GM19397 (cell line): ENCODE measurements around the gene STARD13.

ENCODE experiments used
- ATAC-seq: cut with Tn5 transposase; IDR thresholded peaks from one replicate; pipeline ENCODE4 v1.9.1; 2021; ENCODE audit warnings: mild to moderate bottlenecking, moderate library complexity; ENCODE audit not compliant: unreplicated experiment

Gene STARD13

DNA sequence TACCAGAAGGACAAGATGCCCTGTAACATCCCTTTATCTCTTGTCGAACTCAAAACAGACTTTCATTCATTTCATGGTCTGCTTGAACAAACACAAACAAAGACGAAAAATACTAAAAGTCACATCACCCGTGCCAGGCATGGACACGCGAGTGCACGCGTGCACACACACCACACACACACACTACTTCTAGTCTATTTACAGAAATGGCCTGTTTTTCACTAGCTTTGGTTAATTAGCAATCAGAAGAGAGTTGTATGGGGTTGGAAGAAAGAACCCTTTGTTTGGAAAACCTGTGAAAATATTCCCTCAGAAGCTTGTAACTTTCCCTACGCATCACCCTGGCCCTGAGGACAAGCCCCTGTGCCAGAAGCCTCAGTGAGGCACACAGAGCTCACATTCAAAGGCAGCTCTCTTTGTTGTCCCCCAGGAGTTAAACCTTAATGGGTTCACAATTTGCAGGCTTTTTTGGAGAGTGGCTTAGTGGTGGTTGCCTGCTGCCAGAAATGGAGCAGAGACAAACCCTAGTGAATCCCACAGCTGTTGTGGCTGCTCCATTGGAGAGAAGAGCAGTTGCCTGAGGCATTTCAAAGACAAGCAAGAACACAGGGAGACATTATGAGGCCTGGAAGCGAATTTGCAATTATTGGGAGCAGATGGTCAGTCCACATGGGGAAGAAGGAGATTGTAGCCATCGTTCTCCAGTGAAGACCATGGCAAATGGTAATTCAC is 55.9 kb downstream of the STARD13 start:
- ATAC-seq, result no peak

DNA sequence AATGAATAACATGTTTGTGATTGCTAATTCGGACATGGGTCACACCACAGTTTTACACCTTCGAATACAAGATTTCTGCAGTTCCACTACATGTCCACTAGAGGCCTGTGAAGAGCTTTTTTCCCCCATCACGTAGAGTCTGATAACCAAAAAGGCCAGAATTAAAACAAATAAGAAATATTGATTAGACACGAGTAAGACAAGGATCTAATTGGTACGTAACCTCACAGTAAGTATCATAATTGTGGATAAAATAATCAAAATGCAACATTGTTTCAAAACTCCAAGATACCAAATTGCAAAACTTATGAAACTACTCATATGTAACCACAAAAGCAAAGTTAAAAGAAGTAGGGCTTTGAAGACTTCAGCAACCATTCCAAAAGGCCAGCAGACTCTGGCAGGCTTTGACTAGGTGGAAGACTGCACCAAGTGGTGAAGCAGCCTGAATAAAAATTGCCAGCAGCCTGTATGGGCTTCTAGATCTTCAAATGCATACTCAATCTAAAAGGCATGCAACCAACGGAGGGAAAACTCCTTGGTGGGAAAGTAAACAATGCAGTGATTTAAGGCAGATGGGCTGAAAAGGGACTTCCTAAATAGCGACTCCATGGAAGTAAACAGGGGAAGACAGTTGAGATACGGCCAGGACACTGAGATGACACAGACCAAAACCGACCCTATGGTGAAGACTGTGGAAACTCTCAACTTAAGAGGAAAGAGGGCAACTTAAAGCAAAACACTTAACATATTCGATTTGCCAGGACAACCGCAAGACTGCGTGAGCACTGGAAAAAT is 56.7 kb downstream of the STARD13 start:
- peak; percentile 78 for ATAC-seq

DNA sequence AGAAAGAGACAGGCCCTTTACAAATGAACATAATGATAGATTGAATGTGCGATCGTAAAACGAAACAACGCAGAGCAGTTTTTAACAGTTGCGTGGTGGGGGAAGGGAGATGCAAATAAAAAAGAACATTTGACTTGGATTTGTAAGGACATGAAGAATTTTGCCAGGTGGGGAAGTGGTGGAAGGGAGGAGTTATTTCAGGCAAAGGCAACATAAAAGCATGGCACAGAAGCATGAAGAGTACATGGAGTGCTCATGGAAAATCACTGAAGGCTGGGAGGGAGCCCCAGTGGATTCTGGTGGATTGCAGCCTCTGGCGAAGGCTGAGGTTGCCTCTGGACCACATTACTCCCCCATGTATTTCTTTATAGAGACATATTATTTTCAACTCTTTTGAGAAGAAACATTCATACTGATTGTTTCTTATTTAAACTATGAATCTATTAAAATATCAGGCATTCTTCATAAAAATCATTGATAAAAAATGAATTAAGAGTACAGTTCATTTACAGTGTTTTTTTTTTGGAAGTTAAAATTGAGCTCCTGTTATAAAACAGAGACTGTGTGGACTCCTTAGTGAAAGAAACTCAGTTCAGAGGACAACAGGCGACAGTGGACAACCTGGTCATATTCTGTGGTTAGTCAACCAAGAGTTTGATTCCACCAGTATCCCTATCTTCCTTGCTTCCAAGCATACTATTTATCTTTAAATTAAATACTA is 57.5 kb downstream of the STARD13 start:
- peak; percentile 32 for ATAC-seq

DNA sequence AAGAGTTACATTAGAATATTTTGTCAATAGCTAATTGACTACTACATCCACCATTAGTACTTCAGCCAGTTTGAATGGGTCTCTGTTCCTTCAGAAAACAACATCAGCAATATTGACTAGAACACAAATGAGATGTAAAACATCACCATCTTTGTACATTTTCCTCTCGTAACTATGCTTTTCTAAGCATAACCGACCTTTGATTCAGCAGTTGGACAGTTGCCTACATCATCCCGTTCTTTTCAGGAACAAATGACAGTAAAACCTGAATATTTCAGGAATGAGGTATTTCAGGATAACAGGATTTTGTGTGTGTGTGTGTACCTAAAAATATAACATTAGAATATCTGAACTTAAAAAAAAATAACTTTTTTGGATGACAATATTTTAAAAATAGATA is 60.9 kb downstream of the STARD13 start:
- no peak for ATAC-seq

DNA sequence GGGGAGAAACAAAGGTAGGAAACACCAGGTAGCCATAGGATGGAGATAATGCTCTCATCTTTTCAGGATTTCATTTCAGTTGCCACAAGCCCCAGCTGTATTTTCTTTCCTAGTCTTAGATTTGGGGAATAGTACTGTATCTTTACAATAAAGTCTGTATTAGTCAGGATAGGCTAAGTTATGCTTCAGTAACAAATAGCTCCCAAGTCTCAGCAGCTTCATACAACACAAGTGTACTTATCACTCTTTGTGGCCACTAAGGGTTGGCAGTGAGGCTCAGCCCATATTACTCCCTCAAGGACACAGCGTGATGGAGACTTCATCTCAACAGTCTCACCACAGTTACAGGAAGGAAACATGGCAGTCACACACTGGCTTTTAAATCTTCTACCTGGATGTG is 61.4 kb downstream of the STARD13 start:
- no peak for ATAC-seq

- ATAC-seq, result no peak
Measured at GRCh38 chr13:33219926-33220325, 65.6 kb downstream of the STARD13 start.

DNA sequence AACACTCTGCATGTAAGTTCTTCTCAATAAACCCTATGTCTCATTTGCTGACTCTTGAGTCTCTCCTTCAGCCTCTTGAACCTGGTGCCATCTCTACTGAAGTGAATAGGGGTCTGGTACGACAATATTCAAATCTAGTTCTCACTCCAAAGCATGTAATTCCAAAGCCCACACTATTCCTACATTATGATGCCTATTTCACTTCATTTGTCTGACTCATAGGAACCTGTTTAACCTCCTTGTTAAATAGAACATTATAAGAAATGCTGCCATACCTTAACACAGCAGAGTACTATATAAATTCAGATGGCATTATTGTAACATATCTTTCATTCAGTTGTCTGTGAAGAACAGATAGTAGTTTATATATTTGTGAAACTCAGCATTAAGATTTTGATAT is 67.1 kb downstream of the STARD13 start:
- ATAC-seq, result no peak

- no peak for ATAC-seq
Measured at GRCh38 chr13:33218020-33218419, 67.5 kb downstream of the STARD13 start.

- no peak for ATAC-seq
Measured at GRCh38 chr13:33217256-33217655, 68.3 kb downstream of the STARD13 start.

DNA sequence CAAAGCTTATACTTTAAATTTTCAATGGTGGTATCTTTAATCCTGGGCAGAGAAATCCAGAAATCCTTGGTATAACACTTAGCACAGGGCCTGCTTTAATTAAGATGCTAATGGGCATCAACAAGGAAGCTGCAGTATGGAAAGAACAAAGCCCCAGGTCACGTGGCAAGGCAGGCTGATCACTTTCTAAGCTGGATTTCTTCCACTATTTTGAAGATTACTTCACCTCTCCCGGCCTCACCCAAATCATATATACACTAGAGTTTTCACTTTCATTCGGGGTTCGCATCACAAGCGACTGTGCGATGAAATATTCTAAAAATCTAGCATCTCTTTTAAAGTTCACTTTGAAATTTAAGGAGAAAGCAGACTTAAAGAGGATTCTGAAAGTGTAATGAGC is 71.8 kb downstream of the STARD13 start:
- no peak for ATAC-seq

- ATAC-seq, result no peak
Measured at GRCh38 chr13:33213024-33213768, 72.4 kb downstream of the STARD13 start.

GRCh38 chr13:33212396-33212795 is 73.2 kb downstream of the STARD13 start:
- no peak for ATAC-seq

DNA sequence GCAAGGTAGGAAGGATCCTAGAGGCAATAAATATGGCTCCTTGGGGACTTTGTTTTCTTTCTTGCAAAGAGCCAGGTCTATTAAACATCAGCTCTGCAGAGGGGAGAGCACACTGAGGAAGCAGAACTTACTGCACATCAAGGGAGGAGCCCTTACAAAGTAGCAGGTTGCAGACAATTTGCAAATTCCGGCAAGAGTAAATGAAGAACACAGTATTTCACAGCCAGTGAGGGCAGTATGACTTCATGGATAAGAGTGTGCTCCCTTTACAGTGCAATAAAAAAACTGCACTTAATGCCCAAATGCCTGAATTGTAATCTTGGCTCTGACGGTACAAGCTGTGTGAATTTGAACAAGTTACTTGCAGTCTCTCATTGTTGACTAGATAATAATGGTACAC is 75.5 kb downstream of the STARD13 start:
- ATAC-seq, result no peak

DNA sequence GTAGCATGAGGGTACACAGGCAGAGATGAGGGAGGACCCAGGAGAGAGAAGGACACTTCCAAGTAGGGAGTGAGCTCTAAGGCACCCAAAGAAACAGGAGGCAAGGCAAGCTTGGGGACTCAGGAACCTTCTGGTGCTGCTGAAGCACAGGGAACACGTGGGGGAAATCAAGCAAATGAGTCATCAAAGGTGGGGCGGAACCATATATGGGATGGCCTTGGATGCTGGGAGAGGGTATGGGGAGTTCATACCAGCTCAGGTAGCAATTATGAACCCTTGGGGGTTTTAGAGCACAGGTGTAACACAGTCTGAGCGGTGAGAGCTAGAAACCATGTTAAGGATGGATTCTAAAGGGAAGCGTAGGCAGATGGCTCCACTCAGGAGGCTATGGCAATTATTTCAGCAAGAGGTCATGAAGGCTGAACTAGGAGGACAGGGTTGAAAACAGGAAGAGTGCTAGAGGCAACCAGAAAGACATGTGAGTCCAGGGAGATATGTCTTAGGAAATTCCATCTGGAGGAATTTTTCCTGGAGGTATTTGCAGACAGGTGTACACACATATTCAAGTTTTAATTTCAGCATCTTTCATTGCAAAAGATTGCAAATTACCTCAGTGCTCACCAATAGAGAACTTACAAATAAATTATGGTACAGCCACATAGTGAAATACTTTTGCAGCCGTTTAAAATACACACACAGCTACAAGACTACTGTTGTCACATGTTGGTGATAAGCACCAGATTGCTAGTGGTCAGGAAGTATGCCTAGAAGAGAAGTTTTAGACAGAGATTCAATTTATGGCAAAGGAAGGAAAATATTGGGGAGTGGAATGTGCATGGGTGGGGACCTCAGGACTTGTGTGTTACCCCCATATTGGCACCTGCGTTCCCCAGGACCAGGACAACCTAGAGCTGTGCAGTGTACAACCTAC is 77.0 kb downstream of the STARD13 start:
- no peak for ATAC-seq

DNA sequence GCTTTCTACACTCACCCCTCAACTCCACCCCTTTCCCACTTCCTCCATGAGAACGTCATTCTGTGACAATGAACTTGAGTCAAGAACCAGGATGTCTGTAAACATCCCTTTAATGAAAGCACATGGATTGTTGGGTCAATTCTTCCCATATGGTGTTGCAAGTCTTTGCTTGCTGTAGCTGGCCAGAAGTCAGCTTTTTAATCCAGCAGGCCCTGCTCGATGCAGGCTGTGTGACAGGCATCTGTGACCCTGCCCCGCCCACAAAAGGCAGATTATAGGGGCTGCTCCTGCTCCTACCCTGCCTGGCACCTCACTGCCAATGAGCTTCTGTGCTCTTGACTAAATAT is 78.0 kb downstream of the STARD13 start:
- ATAC-seq, result no peak

DNA sequence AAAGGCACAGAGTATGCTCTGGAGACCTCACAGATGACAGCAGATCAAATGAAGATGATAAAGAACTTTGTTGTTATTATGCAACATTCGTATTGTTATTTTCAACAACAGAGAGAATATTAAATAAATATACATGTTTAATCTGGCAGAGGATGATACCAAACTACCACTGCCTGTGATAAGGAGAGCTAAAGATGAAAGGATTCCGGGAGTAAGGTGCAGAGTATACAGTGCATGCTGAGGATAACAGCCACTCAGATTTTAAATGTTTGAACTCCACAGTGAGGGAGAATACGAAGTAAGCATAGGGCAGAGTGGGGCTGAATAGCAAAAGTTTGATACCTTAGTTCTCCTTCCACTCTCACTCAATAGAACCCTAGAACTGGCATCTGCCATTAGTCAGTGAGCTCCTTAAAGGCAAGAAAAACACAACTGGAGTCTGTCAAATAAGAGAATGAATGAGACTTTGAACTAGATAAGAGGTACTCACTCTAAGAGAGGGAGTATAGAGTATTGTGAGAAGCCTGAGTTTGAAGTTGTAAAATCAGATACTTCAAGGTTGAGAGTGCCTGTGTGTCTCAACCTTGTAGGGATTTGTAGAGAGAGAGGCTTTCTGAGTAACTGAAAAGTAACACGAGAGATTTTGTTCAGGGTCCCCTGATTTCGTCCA is 78.5 kb downstream of the STARD13 start:
- no peak for ATAC-seq

DNA sequence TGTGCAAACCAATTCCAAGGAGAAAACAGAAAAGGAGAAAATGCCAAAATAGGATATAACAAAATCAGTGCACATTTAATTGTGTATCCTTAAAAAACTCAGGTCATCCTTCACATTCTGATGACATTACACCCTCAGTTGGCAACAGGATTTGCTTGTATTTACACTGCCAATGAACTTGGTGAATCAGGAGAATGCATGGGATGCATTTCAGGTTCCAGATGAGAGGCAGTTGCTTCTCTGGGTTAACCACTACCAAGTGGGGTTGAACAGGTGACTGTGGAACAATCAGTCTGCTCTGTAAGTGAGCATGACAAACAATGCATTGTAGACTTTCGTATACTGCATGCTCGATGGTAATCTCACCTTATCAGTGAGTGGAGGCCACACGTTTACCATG is 79.1 kb downstream of the STARD13 start:
- ATAC-seq, result no peak

GRCh38 chr13:33205804-33206221 is 79.7 kb downstream of the STARD13 start:
- peak; percentile 43 for ATAC-seq

- ATAC-seq, result no peak
Measured at GRCh38 chr13:33205224-33205623, 80.3 kb downstream of the STARD13 start.
